Endodermal cell (in vitro differentiated cells): Measurements from ENCODE around the gene TOMM40L. TPM values are rescaled to one million over a fixed set of nuclear protein-coding genes. Genes with fewer than 3 reads are reported as not detected.
"Not testable (repeated sequence)": the region's sequence is repeated elsewhere in the genome, so short reads cannot be mapped to it uniquely, and the experiment has no call there.

Source experiments
- DNase-seq: peaks from one replicate; pipeline ENCODE4 v3.0.0-alpha.2; 2017
- H3K27ac ChIP-seq: 2 replicates; pipeline ENCODE4 v1.5.1; 2013; ENCODE audit warnings: mild to moderate bottlenecking, low read depth, low read length, moderate library complexity
- H3K27me3 ChIP-seq: 2 replicates; pipeline ENCODE4 v1.6.1; 2013; ENCODE audit warnings: mild to moderate bottlenecking, low read length, moderate library complexity; ENCODE audit not compliant: insufficient read depth, control insufficient read depth, poor library complexity, severe bottlenecking
- H3K36me3 ChIP-seq: 2 replicates; pipeline ENCODE4 v1.7.0; 2013; ENCODE audit warnings: mild to moderate bottlenecking, low read length, moderate library complexity; ENCODE audit not compliant: control insufficient read depth, insufficient read depth
- H3K4me1 ChIP-seq: one replicate; pipeline ENCODE4 v1.7.0; 2013; ENCODE audit warnings: low read length; ENCODE audit not compliant: control insufficient read depth, insufficient read depth
- H3K4me3 ChIP-seq: 2 replicates; pipeline ENCODE4 v1.5.1; 2013; ENCODE audit warnings: mild to moderate bottlenecking, low read length, moderate library complexity
- H3K9ac ChIP-seq: 2 replicates; pipeline ENCODE4 v1.6.1; 2013; ENCODE audit warnings: mild to moderate bottlenecking, low read length, moderate library complexity; ENCODE audit not compliant: poor library complexity, severe bottlenecking; ENCODE audit errors: extremely low read depth
- H3K9me3 ChIP-seq: 2 replicates; pipeline ENCODE4 v1.6.1; 2013; ENCODE audit warnings: mild to moderate bottlenecking, low read length, moderate library complexity; ENCODE audit not compliant: control insufficient read depth
- H3K27ac Mint-ChIP-seq: 2 replicates; pipeline ENCODE4 v1.8.0; 2020; ENCODE audit warnings: mixed read lengths
- H3K27me3 Mint-ChIP-seq: 2 replicates; pipeline ENCODE4 v1.8.0; 2021; ENCODE audit warnings: mild to moderate bottlenecking, mixed read lengths; ENCODE audit not compliant: insufficient read depth
- H3K36me3 Mint-ChIP-seq: 2 replicates; pipeline ENCODE4 v1.8.0; 2020; ENCODE audit warnings: low read depth, mixed read lengths
- H3K4me1 Mint-ChIP-seq: 2 replicates; pipeline ENCODE4 v1.8.0; 2020; ENCODE audit warnings: mixed read lengths
- H3K4me3 Mint-ChIP-seq: 2 replicates; pipeline ENCODE4 v1.8.0; 2020; ENCODE audit warnings: mild to moderate bottlenecking, moderate library complexity, mixed read lengths
- H3K9me3 Mint-ChIP-seq: 2 replicates; pipeline ENCODE4 v1.8.0; 2020; ENCODE audit warnings: mild to moderate bottlenecking, mixed read lengths
- CTCF ChIP-seq: fragments of 200-600 bp; sonication (generic); conservative IDR thresholded peaks from 2 replicates; pipeline ENCODE4 v1.5.0; 2021; ENCODE audit warnings: antibody characterized with exemption, mild to moderate bottlenecking
- WGBS, 2 experiments: methylation state at CpG; one replicate each; pipeline versions ENCODE4 v1.1.5 to v1.1.7; 2013; ENCODE audit warnings: missing lambda C conversion rate in 2 of 2, mixed read lengths in 1 of 2; ENCODE audit not compliant: insufficient coverage in 1 of 2, insufficient read length in 1 of 2; 5-methylcytosine and 5-hydroxymethylcytosine counted together
- total RNA-seq, 2 donors: library from RNA; stranded (reverse); fragmentation: NEBNext Ultra II Directional in 1 of 2; extraction: Animal tissue kit (Norgen Biotek cat#: 25700) in 1 of 2; gene quantifications; 2 replicates in 1 of 2; 3 replicates in 1 of 2; pipeline ENCODE4 v1.2.1, GENCODE V29; 2021

The TOMM40L gene
- total RNA-seq, 2 donors from 2014 or later: 9.0 to 11.6 TPM

GRCh38 chr1:161255955-161256520 is 30.2 kb downstream of the TOMM40L start:
- not testable (repeated sequence) for DNase-seq, H3K27ac Mint-ChIP-seq, H3K9ac ChIP-seq, H3K36me3 ChIP-seq, H3K27ac ChIP-seq, H3K4me1 ChIP-seq, H3K36me3 Mint-ChIP-seq, H3K4me3 Mint-ChIP-seq
- Mint-ChIP-seq H3K4me1 (peaks cover 30% of the 10 kb centered on the region), H3K27me3 (peaks cover 44% of the 10 kb centered on the region), H3K9me3 (peaks cover 26% of the 10 kb centered on the region)
- Histone ChIP-seq H3K4me3 (peak overlapping the region; percentile 8), H3K9me3 (peaks cover 26% of the 10 kb centered on the region), H3K27me3 (peaks cover 30% of the 10 kb centered on the region)
- 69 to 75% methylated on average over 2 to 4 of the region's 4 CpGs for WGBS, 2 experiments

GRCh38 chr1:161257109-161257508 is 31.2 kb downstream of the TOMM40L start:
- H3K36me3 ChIP-seq, H3K4me3 ChIP-seq, H3K9ac ChIP-seq, H3K27ac Mint-ChIP-seq, H3K4me3 Mint-ChIP-seq, H3K4me1 ChIP-seq, DNase-seq, H3K36me3 Mint-ChIP-seq, H3K27ac ChIP-seq: not testable (repeated sequence)
- H3K4me1 Mint-ChIP-seq: peaks cover 37% of the 10 kb centered on the region
- peaks cover 55% of the 10 kb centered on the region for H3K27me3 Mint-ChIP-seq
- Histone ChIP-seq H3K9me3 (peaks cover 26% of the 10 kb centered on the region), H3K27me3 (peaks cover 38% of the 10 kb centered on the region)
- peaks cover 26% of the 10 kb centered on the region for H3K9me3 Mint-ChIP-seq
- 96 to 97% methylated on average over 3 to 5 of the region's 5 CpGs for WGBS, 2 experiments

- WGBS, 2 experiments: 6 to 8% methylated on average over 27 to 62 of the region's 62 CpGs
- peak; percentile 94 for DNase-seq
- TF ChIP-seq CTCF: peak; percentile 20
- peaks cover 59% of the 10 kb centered on the region for H3K27me3 Mint-ChIP-seq
- H3K9ac ChIP-seq: no peak within 1 kb of the TSS
- peaks cover 38% of the 10 kb centered on the region for H3K27me3 ChIP-seq
- peaks cover 37% of the 10 kb centered on the region for H3K4me1 Mint-ChIP-seq
- peaks cover 26% of the 10 kb centered on the region for H3K9me3 Mint-ChIP-seq
- peaks cover 7% of the 10 kb centered on the region for H3K36me3 Mint-ChIP-seq
- no peak within 1 kb of the TSS for H3K27ac Mint-ChIP-seq
- H3K4me3 ChIP-seq: peak within 1 kb of the TSS; percentile 77
- peak within 1 kb of the TSS; percentile 58 for H3K4me3 Mint-ChIP-seq
- H3K4me1 ChIP-seq: peaks cover 4% of the 10 kb centered on the region
- no peak within 1 kb of the TSS for H3K27ac ChIP-seq
- no peaks in the 10 kb centered on the region for H3K36me3 ChIP-seq
- H3K9me3 ChIP-seq: peaks cover 26% of the 10 kb centered on the region
Measured at GRCh38 chr1:161258439-161259344, 32.8 kb downstream of the TOMM40L start, which contains the start of gene PCP4L1. PCP4L1 (plus strand) TSS chr1:161258745; CDS start chr1:161258975, 230 bp downstream.

GRCh38 chr1:161259345-161259702 is 33.5 kb downstream of the TOMM40L start:
- no peak overlapping the region for H3K27ac Mint-ChIP-seq
- TF ChIP-seq CTCF: no peak
- Histone ChIP-seq H3K4me3 (peak overlapping the region; percentile 77), H3K27me3 (peaks cover 38% of the 10 kb centered on the region), H3K36me3 (no peaks in the 10 kb centered on the region), H3K9me3 (peaks cover 26% of the 10 kb centered on the region), H3K27ac (no peak overlapping the region), H3K4me1 (peaks cover 4% of the 10 kb centered on the region), H3K9ac (no peak overlapping the region)
- H3K27me3 Mint-ChIP-seq: peaks cover 59% of the 10 kb centered on the region
- peaks cover 7% of the 10 kb centered on the region for H3K36me3 Mint-ChIP-seq
- no peak for DNase-seq
- WGBS, 2 experiments: 65 to 82% methylated on average over 2 to 6 of the region's 6 CpGs
- peaks cover 26% of the 10 kb centered on the region for H3K9me3 Mint-ChIP-seq
- H3K4me1 Mint-ChIP-seq: peaks cover 37% of the 10 kb centered on the region
- peak overlapping the region; percentile 58 for H3K4me3 Mint-ChIP-seq
